Liver (tissue), 9 donors: ENCODE results near the gene CELF1. TPM values are rescaled to one million over a fixed set of nuclear protein-coding genes. Genes with fewer than 3 reads are reported as not detected.

Experiments used
- DNase-seq: peaks from one replicate; pipeline ENCODE4 v3.0.0-alpha.2; 2017; ENCODE audit warnings: low spot score
- H3K27ac ChIP-seq, 2 donors: one replicate each; pipeline ENCODE4 v1.7.0; 2013; ENCODE audit warnings: inconsistent platforms in 2 of 2, low read length in 2 of 2, control low read depth in 1 of 2, low read depth in 1 of 2, mild to moderate bottlenecking in 1 of 2
- H3K27me3 ChIP-seq, 4 donors: one replicate each; pipeline versions ENCODE4 v1.6.1 to v1.7.0; 2013; ENCODE audit warnings: low read length in 3 of 4, inconsistent platforms in 1 of 4, mild to moderate bottlenecking in 1 of 4, moderate library complexity in 1 of 4; ENCODE audit not compliant: control insufficient read depth in 4 of 4, insufficient read depth in 4 of 4
- H3K36me3 ChIP-seq, 4 donors: one replicate each; pipeline versions ENCODE4 v1.6.1 to v1.7.0; 2013; ENCODE audit warnings: low read length in 3 of 4, mild to moderate bottlenecking in 3 of 4, low read depth in 1 of 4, moderate library complexity in 1 of 4; ENCODE audit not compliant: control insufficient read depth in 4 of 4, insufficient read depth in 3 of 4
- H3K4me1 ChIP-seq, 4 donors: one replicate each; pipeline versions ENCODE4 v1.6.1 to v1.7.0; 2013; ENCODE audit warnings: low read length in 3 of 4, mild to moderate bottlenecking in 3 of 4, moderate library complexity in 1 of 4; ENCODE audit not compliant: control insufficient read depth in 4 of 4, insufficient read depth in 4 of 4
- H3K4me3 ChIP-seq, 3 donors: one replicate each; pipeline versions ENCODE4 v1.6.1 to v1.7.0; 2013; ENCODE audit warnings: low read length in 3 of 3, control low read depth in 1 of 3, low read depth in 1 of 3, mild to moderate bottlenecking in 1 of 3
- H3K9ac ChIP-seq, 2 donors: one replicate each; pipeline ENCODE4 v1.7.0; 2013; ENCODE audit warnings: low read length in 2 of 2, mild to moderate bottlenecking in 2 of 2, moderate library complexity in 2 of 2, control low read depth in 1 of 2, low read depth in 1 of 2
- H3K9me3 ChIP-seq, 4 donors: one replicate each; pipeline versions ENCODE4 v1.6.1 to v1.7.0; 2013; ENCODE audit warnings: low read length in 3 of 4; ENCODE audit not compliant: control insufficient read depth in 4 of 4
- ATF3 ChIP-seq: IDR thresholded peaks from 2 replicates; pipeline ENCODE4 v1.6.1; 2016; ENCODE audit warnings: antibody characterized with exemption
- CTCF ChIP-seq: fragments of 150-350 bp; IDR thresholded peaks from 2 replicates; pipeline ENCODE4 v1.5.1; 2017; ENCODE audit warnings: improper control_type of control experiment, low read depth, low read length; ENCODE audit not compliant: missing input control
- HNF4A ChIP-seq, 2 donors: conservative IDR thresholded peaks; 2 replicates each; pipeline ENCODE4 v1.6.1; 2016; ENCODE audit warnings: antibody characterized with exemption in 2 of 2, mild to moderate bottlenecking in 2 of 2
- HNF4G ChIP-seq: IDR thresholded peaks from 2 replicates; pipeline ENCODE4 v1.6.1; 2016; ENCODE audit warnings: antibody characterized with exemption
- NR2F2 ChIP-seq: IDR thresholded peaks from 2 replicates; pipeline ENCODE4 v1.6.1; 2016; ENCODE audit warnings: antibody characterized with exemption
- SP1 ChIP-seq: IDR thresholded peaks from 2 replicates; pipeline ENCODE4 v1.6.1; 2018; ENCODE audit warnings: antibody characterized with exemption, mild to moderate bottlenecking
- YY1 ChIP-seq: IDR thresholded peaks from 2 replicates; pipeline ENCODE4 v1.6.1; 2016; ENCODE audit warnings: antibody characterized with exemption, mild to moderate bottlenecking
- WGBS: extraction: QIAGEN DNeasy Blood & Tissue Kit; methylation state at CpG from one replicate; pipeline ENCODE4 v1.1.7; 2013; 5-methylcytosine and 5-hydroxymethylcytosine counted together
- polyA plus RNA-seq, 2 donors: library from polyadenylated mRNA; stranded (reverse) in 1 of 2; unstranded in 1 of 2; fragments of 200-250 nt in 1 of 2; fragments of >200 nt in 1 of 2; fragmentation: Nextera tagmentation in 1 of 2; extraction: Ambion mirVana in 1 of 2; gene quantifications; one replicate each; pipeline versions ENCODE4 v1.2.1 to v1.2.3, GENCODE V29; 2013 to 2015
- total RNA-seq, 2 donors: library from RNA; depleted of rRNA; stranded (reverse); fragments of >200 nt; gene quantifications; one replicate each; pipeline ENCODE4 v1.2.3, GENCODE V29; 2014
- TF ChIP-seq, protein P1 (sequence below): IDR thresholded peaks from 2 replicates; pipeline ENCODE4 v1.6.1; 2016; ENCODE audit warnings: antibody characterized with exemption
- TF ChIP-seq, protein P2 (sequence below): IDR thresholded peaks from 2 replicates; pipeline ENCODE4 v1.6.1; 2016; ENCODE audit warnings: antibody characterized with exemption, mild to moderate bottlenecking
- donor health status: healthy.
- donor health status: healthy.
- donor health status: healthy.
- donor health status: healthy.
- donor health status: healthy.

CELF1 gene
- total and polyA plus RNA-seq, 4 donors: 23.5 to 139 (median 60.3) TPM

DNA sequence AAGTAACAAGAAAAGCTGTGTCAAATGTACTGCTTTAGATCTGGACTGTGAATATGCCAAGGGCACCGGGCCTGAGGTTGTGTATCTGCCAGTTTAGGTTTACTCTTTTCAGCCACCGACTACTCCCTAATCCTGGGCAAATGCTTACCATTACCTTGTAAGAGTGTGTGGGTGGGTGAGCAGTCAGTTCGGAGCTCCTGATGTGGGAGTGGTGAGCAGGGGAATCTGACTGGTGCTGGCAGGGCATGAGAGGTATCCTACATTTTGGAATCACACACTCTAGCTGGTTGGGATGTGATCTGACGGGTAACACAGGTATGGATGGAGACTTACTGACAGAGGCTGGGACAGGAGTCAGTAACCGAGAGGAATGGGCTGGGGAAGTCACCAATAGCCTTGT lies 30.9 kb upstream of the CELF1 start:
- no peak for DNase-seq

More for the DNA sequence above, 30.9 kb upstream of the CELF1 start:
- WGBS: 94% methylated on average over 5 of the region's 5 CpGs
- H3K9me3 ChIP-seq: no peaks in the 10 kb centered on the region
- no peak overlapping the region for H3K27ac ChIP-seq
- no peak overlapping the region for H3K4me3 ChIP-seq
- no peak overlapping the region for H3K9ac ChIP-seq
- H3K36me3 ChIP-seq: peaks cover 9 to 42% (median 34%) of the 10 kb centered on the region in 4 donors
- TF ChIP-seq, protein P1, sequence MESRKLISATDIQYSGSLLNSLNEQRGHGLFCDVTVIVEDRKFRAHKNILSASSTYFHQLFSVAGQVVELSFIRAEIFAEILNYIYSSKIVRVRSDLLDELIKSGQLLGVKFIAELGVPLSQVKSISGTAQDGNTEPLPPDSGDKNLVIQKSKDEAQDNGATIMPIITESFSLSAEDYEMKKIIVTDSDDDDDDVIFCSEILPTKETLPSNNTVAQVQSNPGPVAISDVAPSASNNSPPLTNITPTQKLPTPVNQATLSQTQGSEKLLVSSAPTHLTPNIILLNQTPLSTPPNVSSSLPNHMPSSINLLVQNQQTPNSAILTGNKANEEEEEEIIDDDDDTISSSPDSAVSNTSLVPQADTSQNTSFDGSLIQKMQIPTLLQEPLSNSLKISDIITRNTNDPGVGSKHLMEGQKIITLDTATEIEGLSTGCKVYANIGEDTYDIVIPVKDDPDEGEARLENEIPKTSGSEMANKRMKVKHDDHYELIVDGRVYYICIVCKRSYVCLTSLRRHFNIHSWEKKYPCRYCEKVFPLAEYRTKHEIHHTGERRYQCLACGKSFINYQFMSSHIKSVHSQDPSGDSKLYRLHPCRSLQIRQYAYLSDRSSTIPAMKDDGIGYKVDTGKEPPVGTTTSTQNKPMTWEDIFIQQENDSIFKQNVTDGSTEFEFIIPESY: no peak
- TF ChIP-seq, protein P2, sequence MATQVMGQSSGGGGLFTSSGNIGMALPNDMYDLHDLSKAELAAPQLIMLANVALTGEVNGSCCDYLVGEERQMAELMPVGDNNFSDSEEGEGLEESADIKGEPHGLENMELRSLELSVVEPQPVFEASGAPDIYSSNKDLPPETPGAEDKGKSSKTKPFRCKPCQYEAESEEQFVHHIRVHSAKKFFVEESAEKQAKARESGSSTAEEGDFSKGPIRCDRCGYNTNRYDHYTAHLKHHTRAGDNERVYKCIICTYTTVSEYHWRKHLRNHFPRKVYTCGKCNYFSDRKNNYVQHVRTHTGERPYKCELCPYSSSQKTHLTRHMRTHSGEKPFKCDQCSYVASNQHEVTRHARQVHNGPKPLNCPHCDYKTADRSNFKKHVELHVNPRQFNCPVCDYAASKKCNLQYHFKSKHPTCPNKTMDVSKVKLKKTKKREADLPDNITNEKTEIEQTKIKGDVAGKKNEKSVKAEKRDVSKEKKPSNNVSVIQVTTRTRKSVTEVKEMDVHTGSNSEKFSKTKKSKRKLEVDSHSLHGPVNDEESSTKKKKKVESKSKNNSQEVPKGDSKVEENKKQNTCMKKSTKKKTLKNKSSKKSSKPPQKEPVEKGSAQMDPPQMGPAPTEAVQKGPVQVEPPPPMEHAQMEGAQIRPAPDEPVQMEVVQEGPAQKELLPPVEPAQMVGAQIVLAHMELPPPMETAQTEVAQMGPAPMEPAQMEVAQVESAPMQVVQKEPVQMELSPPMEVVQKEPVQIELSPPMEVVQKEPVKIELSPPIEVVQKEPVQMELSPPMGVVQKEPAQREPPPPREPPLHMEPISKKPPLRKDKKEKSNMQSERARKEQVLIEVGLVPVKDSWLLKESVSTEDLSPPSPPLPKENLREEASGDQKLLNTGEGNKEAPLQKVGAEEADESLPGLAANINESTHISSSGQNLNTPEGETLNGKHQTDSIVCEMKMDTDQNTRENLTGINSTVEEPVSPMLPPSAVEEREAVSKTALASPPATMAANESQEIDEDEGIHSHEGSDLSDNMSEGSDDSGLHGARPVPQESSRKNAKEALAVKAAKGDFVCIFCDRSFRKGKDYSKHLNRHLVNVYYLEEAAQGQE: no peak
- no peak for TF ChIP-seq HNF4G
- no peak for TF ChIP-seq HNF4A (conservative IDR thresholded peaks at IDR 0.05)
- TF ChIP-seq YY1: no peak
- no peak for TF ChIP-seq CTCF
- TF ChIP-seq NR2F2: no peak
- TF ChIP-seq SP1: no peak
- TF ChIP-seq ATF3: no peak
- peaks cover 1 to 16% (median 14%) of the 10 kb centered on the region in 4 donors for H3K4me1 ChIP-seq
- H3K27me3 ChIP-seq: no peaks in the 10 kb centered on the region
